Bronchial epithelial cell (primary cell): ENCODE results near the gene UNC45B. TPM values are rescaled to one million over a fixed set of nuclear protein-coding genes. Genes with fewer than 3 reads are reported as not detected.

Experiments
- DNase-seq: peaks from one replicate; pipeline ENCODE4 v3.0.0-alpha.2; 2010; ENCODE audit warnings: low read depth
- FAIRE-seq: peaks from 2 replicates; lab custom pipeline; 2011; peaks lifted over from hg19 to GRCh38; lab: Jason Lieb, UNC
- H3K27me3 ChIP-seq: 2 replicates; pipeline ENCODE4 v1.5.1; 2011; ENCODE audit warnings: low read length; ENCODE audit not compliant: control insufficient read depth, insufficient read depth
- H3K36me3 ChIP-seq: 2 replicates; pipeline ENCODE4 v1.5.1; 2011; ENCODE audit warnings: low read length; ENCODE audit not compliant: control insufficient read depth, insufficient read depth
- H3K4me3 ChIP-seq: 2 replicates; pipeline ENCODE4 v1.5.1; 2011; ENCODE audit warnings: mild to moderate bottlenecking, low read depth, low read length, control low read depth
- total RNA-seq: library from RNA; depleted of rRNA; stranded (reverse); fragments of >200 nt; gene quantifications from 2 replicates; pipeline ENCODE4 v1.2.1, GENCODE V29; 2014
- TF ChIP-seq, protein P1 (sequence below): IDR thresholded peaks from 2 replicates; pipeline ENCODE4 v1.5.1; 2011; ENCODE audit warnings: mild to moderate bottlenecking, moderate library complexity, low read length, control low read depth, inconsistent platforms; ENCODE audit not compliant: insufficient read depth, severe bottlenecking

The UNC45B gene
- total RNA-seq, 1 donor from 2014 or later: not detected

DNA sequence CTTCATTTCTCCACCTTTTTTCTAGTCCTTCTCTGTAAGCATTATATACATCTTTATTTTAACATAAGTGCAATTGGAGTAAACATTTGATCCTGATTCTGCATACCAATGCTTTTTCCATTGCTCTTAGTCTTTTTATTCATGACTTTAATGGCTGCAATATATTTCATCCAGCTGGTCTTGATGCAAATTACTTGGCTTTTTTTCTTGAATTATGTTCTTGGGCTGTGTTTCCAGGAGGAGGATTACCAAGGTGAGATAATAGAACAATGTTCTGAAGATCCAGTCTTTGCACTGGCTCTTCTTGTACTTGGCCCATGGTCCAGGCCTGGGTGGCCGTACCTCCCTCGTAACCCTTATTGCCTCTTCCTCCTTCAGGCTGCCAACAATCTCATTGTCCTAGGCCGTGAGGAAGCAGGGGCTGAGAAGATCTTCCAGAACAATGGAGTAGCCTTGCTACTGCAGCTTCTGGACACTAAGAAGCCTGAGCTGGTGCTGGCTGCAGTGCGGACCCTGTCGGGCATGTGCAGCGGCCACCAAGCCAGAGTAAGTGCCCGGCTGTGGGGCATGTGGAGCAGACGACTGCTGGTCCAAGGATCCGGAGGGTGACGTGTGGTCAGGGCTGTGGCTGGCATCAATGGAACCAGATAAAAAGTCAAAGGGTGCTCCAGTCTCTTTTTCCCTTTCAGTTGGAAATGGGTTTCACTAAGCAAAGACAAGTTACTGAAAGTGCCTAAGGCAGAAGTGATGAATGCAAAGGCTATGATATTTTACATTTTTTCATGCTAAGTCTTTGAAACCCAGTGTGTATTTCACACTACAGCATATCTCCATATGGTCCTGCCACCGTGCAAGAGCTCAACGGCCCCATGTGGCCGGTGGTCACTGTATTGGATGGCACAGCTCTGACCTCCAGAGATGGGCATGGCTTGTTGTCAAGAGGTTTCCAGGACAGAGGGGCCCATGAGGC, 6.9 kb downstream of the UNC45B start:
- H3K4me3 ChIP-seq: no peak overlapping the region
- DNase-seq (no peak), FAIRE-seq (no peak)
- no peaks in the 10 kb centered on the region for H3K36me3 ChIP-seq
- H3K27me3 ChIP-seq: no peaks in the 10 kb centered on the region
- TF ChIP-seq, protein P1, sequence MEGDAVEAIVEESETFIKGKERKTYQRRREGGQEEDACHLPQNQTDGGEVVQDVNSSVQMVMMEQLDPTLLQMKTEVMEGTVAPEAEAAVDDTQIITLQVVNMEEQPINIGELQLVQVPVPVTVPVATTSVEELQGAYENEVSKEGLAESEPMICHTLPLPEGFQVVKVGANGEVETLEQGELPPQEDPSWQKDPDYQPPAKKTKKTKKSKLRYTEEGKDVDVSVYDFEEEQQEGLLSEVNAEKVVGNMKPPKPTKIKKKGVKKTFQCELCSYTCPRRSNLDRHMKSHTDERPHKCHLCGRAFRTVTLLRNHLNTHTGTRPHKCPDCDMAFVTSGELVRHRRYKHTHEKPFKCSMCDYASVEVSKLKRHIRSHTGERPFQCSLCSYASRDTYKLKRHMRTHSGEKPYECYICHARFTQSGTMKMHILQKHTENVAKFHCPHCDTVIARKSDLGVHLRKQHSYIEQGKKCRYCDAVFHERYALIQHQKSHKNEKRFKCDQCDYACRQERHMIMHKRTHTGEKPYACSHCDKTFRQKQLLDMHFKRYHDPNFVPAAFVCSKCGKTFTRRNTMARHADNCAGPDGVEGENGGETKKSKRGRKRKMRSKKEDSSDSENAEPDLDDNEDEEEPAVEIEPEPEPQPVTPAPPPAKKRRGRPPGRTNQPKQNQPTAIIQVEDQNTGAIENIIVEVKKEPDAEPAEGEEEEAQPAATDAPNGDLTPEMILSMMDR: no peak

DNA sequence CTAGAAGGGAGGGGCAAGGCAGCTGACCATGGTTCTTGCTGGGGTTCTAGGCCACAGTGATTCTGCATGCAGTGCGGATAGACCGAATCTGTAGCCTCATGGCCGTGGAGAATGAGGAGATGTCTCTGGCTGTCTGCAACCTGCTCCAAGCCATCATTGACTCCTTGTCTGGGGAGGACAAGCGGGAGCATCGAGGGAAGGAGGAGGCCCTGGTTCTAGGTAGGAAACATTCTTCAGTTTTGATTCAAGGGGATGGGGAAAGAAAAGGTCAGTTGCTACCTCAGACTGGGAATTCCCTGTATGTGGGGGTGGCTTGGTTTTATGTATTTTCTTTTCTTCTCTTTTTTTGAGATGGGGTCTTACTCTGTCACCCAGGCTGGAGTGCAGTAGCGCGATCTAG, 7.6 kb downstream of the UNC45B start:
- TF ChIP-seq, protein P1: no peak
- no peak overlapping the region for H3K4me3 ChIP-seq
- no peaks in the 10 kb centered on the region for H3K36me3 ChIP-seq
- DNase-seq: no peak
- H3K27me3 ChIP-seq: no peaks in the 10 kb centered on the region
- no peak for FAIRE-seq

DNA sequence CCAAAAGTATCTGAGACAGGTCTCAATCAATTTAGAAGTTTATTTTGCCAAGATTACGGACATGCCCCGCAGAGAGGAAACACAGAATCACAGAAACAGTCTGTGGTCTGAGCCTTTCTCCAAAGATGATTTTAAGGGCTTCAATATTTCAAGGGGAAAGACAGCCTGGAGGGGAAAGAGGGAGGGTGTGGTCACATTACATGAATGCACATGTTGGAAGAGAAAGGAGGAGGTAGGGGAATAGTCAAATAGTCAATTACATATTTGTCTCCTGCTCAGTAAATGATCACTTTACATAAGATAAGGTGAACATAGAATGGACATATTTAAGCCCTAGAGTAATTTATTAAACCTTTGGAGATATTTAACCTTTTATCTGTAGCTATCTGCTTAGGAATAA, 12.3 kb downstream of the UNC45B start:
- TF ChIP-seq, protein P1: no peak
- peak; percentile 59 for DNase-seq
- Histone ChIP-seq H3K27me3 (no peaks in the 10 kb centered on the region), H3K4me3 (no peak overlapping the region), H3K36me3 (no peaks in the 10 kb centered on the region)
- no peak for FAIRE-seq

DNA sequence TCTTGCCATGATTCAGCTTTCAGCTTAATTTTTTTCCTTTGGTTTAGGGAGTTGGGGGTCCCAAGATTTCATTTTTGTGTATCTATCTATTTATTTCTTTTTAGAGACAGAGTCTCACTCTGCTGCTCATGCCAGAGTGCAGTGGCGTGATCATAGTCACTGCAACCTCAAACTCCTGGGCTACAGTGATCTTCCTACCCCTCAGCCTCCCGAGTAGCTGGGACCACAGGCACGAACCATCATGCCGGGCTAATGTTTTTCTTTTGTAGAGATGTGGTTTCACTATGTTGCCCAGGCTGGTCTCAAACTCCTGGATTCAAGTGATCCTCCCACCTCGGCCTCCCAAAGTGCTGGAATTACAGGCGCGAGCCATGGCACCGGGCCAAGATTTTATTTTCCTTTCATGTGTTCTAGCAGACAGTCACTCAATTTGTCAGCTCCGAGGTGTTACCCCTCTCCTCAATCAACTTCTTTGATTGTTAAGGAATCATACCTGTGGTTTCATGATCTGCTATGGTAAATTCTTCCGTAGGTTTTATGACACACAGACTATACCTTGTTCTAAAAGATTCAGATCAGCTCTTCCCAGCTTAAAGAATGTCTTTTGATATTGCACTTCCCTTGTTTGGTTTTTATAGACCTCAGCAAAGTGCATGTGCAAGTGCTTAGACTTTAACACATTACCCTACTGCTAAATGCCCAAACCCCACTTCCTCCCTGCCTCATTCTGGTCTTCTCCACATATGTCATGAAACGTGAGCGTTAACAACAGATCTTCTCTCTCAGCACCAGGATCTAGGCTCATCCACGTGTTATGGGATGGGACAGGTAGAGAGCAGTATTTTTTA, 13.0 kb downstream of the UNC45B start:
- no peak overlapping the region for H3K4me3 ChIP-seq
- H3K36me3 ChIP-seq: no peaks in the 10 kb centered on the region
- TF ChIP-seq, protein P1: no peak
- FAIRE-seq (no peak), DNase-seq (no peak)
- no peaks in the 10 kb centered on the region for H3K27me3 ChIP-seq

DNA sequence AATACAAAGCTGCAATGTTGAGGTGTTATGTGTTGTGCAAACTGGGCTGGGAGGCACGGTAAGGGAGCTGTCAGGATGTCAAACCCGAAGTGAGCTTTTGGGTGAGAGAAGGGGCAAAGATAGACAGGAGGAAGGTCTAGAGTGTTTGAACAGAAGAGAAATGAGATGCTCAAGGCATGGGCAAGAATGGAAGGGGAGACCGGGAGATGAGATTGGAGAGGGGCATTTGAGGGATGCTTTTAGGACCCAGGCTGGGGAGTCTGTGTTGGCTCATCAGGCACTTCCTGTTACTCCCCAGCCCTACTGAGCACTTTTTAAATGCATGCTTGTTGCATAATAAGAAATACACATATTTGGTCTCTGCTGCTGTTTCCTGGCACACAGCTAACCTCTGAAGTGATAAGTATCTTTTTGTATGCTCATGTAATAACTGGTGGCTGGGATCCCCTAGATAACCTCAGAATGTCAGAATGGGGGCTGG, 13.7 kb downstream of the UNC45B start:
- H3K4me3 ChIP-seq: no peak overlapping the region
- TF ChIP-seq, protein P1: no peak
- FAIRE-seq (no peak), DNase-seq (peak; percentile 22)
- no peaks in the 10 kb centered on the region for H3K36me3 ChIP-seq
- H3K27me3 ChIP-seq: no peaks in the 10 kb centered on the region
